ENCODE results near the gene TCHHL1. TPM values are rescaled to one million over a fixed set of nuclear protein-coding genes. Genes with fewer than 3 reads are reported as not detected.
A peak's percentile ranks its signal among the peaks of the same experiment; 100 is the strongest.

Gene TCHHL1
- total and polyA plus RNA-seq, 9 of the 15 experiments (the other 6 are each of a cell fraction or from before 2014, with no cell fraction given), result not detected

- TF ChIP-seq CTBP1 (IDR thresholded peaks at IDR 0.05; ENCODE audit: borderline replicate concordance) (peak; percentile 49; the same call in 1 of the 2 replicates), FOXK2 (conservative IDR thresholded peaks at IDR 0.05 in 1 of 2, IDR thresholded peaks at IDR 0.05 in 1 of 2; ENCODE audit: low read depth in 2 of 2) (no peak), RBM34 (IDR thresholded peaks at IDR 0.05; ENCODE audit: borderline replicate concordance, insufficient read depth, low read length) (no peak), NCOR1 (IDR thresholded peaks at IDR 0.05) (no peak), LCOR (CRISPR knock-in tag; IDR thresholded peaks at IDR 0.05) (no peak), ZEB2 (IDR thresholded peaks at IDR 0.05) (no peak), SIRT6 (IDR thresholded peaks at IDR 0.05; ENCODE audit: low read depth, low read length) (no peak), RUNX1 (IDR thresholded peaks at IDR 0.05; ENCODE audit: low read depth) (no peak), ZBTB7A (IDR thresholded peaks at IDR 0.05; ENCODE audit: borderline replicate concordance, control insufficient read depth, low read depth, low read length) (0 out of 2 replicates have a peak, but pooled peaks have one; percentile 21), ZNF830 (CRISPR knock-in tag; IDR thresholded peaks at IDR 0.05) (no peak), ZNF354B (CRISPR knock-in tag; IDR thresholded peaks at IDR 0.05) (no peak), ZNF384 (IDR thresholded peaks at IDR 0.05; ENCODE audit: low read depth, low read length) (no peak), CREB3L1 (IDR thresholded peaks at IDR 0.05; ENCODE audit: borderline replicate concordance, low read depth) (no peak), U2AF2 (optimal IDR thresholded peaks at IDR 0.05; ENCODE audit: low read depth, low read length) (no peak), CTCF (IDR thresholded peaks at IDR 0.05 in 2 of 3, conservative IDR thresholded peaks at IDR 0.05 in 1 of 3; ENCODE audit: insufficient read depth in 2 of 3, low read depth in 1 of 3, low read length in 3 of 3) (peak; percentile 85 to 91 (median 90)), CREB3 (tag; conservative IDR thresholded peaks at IDR 0.05; ENCODE audit: low read depth) (no peak), NR3C1 (CRISPR knock-in tag; IDR thresholded peaks at IDR 0.05) (no peak), SRSF1 (IDR thresholded peaks at IDR 0.05; ENCODE audit: low read depth, low read length) (no peak), NFIX (CRISPR knock-in tag; IDR thresholded peaks at IDR 0.05; ENCODE audit: low read depth) (no peak), ZNF395 (CRISPR knock-in tag; IDR thresholded peaks at IDR 0.05) (no peak), NR2F6 (CRISPR knock-in tag; IDR thresholded peaks at IDR 0.05) (no peak), RFX1 (IDR thresholded peaks at IDR 0.05) (no peak), ATF4 (CRISPR knock-in tag; IDR thresholded peaks at IDR 0.05) (no peak), KDM5B (IDR thresholded peaks at IDR 0.05; ENCODE audit: insufficient replicate concordance, low read depth, low read length) (no peak)
These were observed 36.3 kb downstream of the TCHHL1 start (continued) for GRCh38 chr1:152052606-152053005.
